OCI-LY3 (cell line): ENCODE data around the gene A3GALT2.

Experiments used
- EZH2phosphoT487 ChIP-seq: fragments of 200-600 bp; shearing (Covaris generic); IDR thresholded peaks from 2 replicates; pipeline ENCODE4 v1.6.1; 2018; ENCODE audit warnings: antibody characterized with exemption, mixed run types, low read depth
- TF ChIP-seq, protein P1 (sequence below): fragments of 200-600, 300-600 bp; sonication (generic); IDR thresholded peaks from 2 replicates; pipeline ENCODE4 v1.5.1; 2014; ENCODE audit warnings: antibody characterized with exemption, low read length, low read depth

DNA sequence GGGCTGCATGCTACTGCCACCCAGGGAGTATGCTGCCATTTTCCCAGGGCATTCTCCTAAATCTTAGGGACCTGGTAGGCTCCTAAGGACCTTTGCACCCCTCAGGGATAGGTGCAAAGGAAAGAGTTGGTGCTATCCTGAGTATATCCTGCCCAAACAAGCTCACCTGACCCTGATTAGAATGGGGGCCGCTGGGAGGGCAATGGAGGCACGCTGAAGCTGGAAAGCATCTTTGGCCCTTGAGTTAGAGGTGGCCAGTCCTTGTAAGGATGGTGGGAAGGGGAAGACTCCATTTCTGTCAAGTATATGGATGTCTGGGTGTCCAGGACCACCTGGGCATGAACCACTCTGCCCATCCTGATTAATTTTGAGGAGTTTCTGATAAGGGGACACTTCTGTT is 48.9 kb upstream of the A3GALT2 start:
- TF ChIP-seq, protein P1, sequence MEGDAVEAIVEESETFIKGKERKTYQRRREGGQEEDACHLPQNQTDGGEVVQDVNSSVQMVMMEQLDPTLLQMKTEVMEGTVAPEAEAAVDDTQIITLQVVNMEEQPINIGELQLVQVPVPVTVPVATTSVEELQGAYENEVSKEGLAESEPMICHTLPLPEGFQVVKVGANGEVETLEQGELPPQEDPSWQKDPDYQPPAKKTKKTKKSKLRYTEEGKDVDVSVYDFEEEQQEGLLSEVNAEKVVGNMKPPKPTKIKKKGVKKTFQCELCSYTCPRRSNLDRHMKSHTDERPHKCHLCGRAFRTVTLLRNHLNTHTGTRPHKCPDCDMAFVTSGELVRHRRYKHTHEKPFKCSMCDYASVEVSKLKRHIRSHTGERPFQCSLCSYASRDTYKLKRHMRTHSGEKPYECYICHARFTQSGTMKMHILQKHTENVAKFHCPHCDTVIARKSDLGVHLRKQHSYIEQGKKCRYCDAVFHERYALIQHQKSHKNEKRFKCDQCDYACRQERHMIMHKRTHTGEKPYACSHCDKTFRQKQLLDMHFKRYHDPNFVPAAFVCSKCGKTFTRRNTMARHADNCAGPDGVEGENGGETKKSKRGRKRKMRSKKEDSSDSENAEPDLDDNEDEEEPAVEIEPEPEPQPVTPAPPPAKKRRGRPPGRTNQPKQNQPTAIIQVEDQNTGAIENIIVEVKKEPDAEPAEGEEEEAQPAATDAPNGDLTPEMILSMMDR = no peak
- TF ChIP-seq EZH2phosphoT487 = no peak
